HG03565 (cell line): Measurements from ENCODE around the gene ODAD4.

Experiments
- ATAC-seq: cut with Tn5 transposase; IDR thresholded peaks from one replicate; pipeline ENCODE4 v1.9.1; 2021; ENCODE audit warnings: mild to moderate bottlenecking, moderate library complexity; ENCODE audit not compliant: unreplicated experiment

Gene ODAD4

GRCh38 chr17:41930009-41930832 lies at the start of gene ODAD4:
Gene ODAD4 (plus strand): TSS chr17:41930617. CDS start chr17:41930724, 107 bp downstream.
- peak; percentile 93 for ATAC-seq

GRCh38 chr17:41882756-41883155 lies 47.7 kb upstream of the ODAD4 start:
- no peak for ATAC-seq

- no peak for ATAC-seq
Measured at GRCh38 chr17:41885733-41886132, 44.7 kb upstream of the ODAD4 start.

- ATAC-seq, result no peak
Measured at GRCh38 chr17:41888332-41888965, 42.0 kb upstream of the ODAD4 start.

GRCh38 chr17:41891135-41892020 lies 39.0 kb upstream of the ODAD4 start:
- ATAC-seq, result no peak

GRCh38 chr17:41892021-41892376 lies 38.4 kb upstream of the ODAD4 start:
- no peak for ATAC-seq

GRCh38 chr17:41893384-41893783 lies 37.0 kb upstream of the ODAD4 start:
- ATAC-seq, result no peak

GRCh38 chr17:41894791-41895331 lies 35.6 kb upstream of the ODAD4 start:
- ATAC-seq, result no peak

- no peak for ATAC-seq
Measured at GRCh38 chr17:41895617-41896016, 34.8 kb upstream of the ODAD4 start.

GRCh38 chr17:41896726-41897125 lies 33.7 kb upstream of the ODAD4 start:
- no peak for ATAC-seq

GRCh38 chr17:41901646-41902045 lies 28.8 kb upstream of the ODAD4 start:
- ATAC-seq, result no peak

GRCh38 chr17:41904242-41904841 lies 26.1 kb upstream of the ODAD4 start:
- no peak for ATAC-seq

- no peak for ATAC-seq
Measured at GRCh38 chr17:41905172-41905571, 25.2 kb upstream of the ODAD4 start.

- ATAC-seq, result no peak
Measured at GRCh38 chr17:41906465-41907184, 23.8 kb upstream of the ODAD4 start.

- no peak for ATAC-seq
Measured at GRCh38 chr17:41907185-41907556, 23.2 kb upstream of the ODAD4 start.

- ATAC-seq, result no peak
Measured at GRCh38 chr17:41907633-41908539, 22.5 kb upstream of the ODAD4 start.

- no peak for ATAC-seq
Measured at GRCh38 chr17:41909088-41909487, 21.3 kb upstream of the ODAD4 start.

- ATAC-seq, result no peak
Measured at GRCh38 chr17:41910701-41911391, 19.6 kb upstream of the ODAD4 start.

GRCh38 chr17:41912925-41913324 lies 17.5 kb upstream of the ODAD4 start:
- ATAC-seq, result no peak
